B cell (primary cell): ENCODE data around the gene SLC4A8. TPM values are rescaled to one million over a fixed set of nuclear protein-coding genes. Genes with fewer than 3 reads are reported as not detected.

Experiments
- ATAC-seq: fragments of 200-7000 bp; cut with Tn5 transposase; one replicate; pipeline ENCODE4 v1.10.0; 2021; ENCODE audit warnings: low read depth, mild to moderate bottlenecking, moderate number of reproducible peaks, moderate library complexity
- CTCF ChIA-PET: fragments of 350-600 bp; sonication (Branson Sonifier 250); formaldehyde crosslinking; loops from one replicate; lab custom pipeline; 2021; ENCODE audit warnings: antibody characterized with exemption, inconsistent platforms; lab: Charles Lee
- POLR2A ChIA-PET: fragments of 350-600 bp; sonication (Branson Sonifier 250); formaldehyde crosslinking; loops from one replicate; lab custom pipeline; 2021; ENCODE audit warnings: antibody characterized with exemption; lab: Charles Lee
- DNase-seq: peaks from one replicate; pipeline ENCODE4 v3.0.0; 2013
- H2AFZ ChIP-seq: 2 replicates; pipeline ENCODE4 v1.6.1; 2012; ENCODE audit warnings: mild to moderate bottlenecking, low read depth, low read length; ENCODE audit not compliant: insufficient read depth, poor library complexity, severe bottlenecking
- H3K27ac ChIP-seq, 2 donors: 1 replicate in 1 of 2; 2 replicates in 1 of 2; pipeline ENCODE4 v1.5.1; 2012 to 2013; ENCODE audit warnings: low read length in 2 of 2, mild to moderate bottlenecking in 2 of 2, moderate library complexity in 1 of 2
- H3K27me3 ChIP-seq, 4 experiments: fragments of 200-600 bp in 1 of 4; sonication (generic) in 1 of 4; replicated peaks in 1 of 4; 1 replicate in 2 of 4; 2 replicates in 2 of 4; pipeline versions ENCODE4 v1.6.1 to v1.7.0; 2013 to 2016; ENCODE audit warnings: low read length in 3 of 4, mild to moderate bottlenecking in 2 of 4, mixed read lengths in 1 of 4, moderate library complexity in 1 of 4; ENCODE audit not compliant: insufficient read depth in 4 of 4, control insufficient read depth in 3 of 4; ENCODE audit errors: control extremely low read depth in 1 of 4
- H3K36me3 ChIP-seq, 2 experiments: replicated peaks in 1 of 2; 1 replicate in 1 of 2; 2 replicates in 1 of 2; pipeline versions ENCODE4 v1.6.1 to v1.7.1; 2013; ENCODE audit warnings: low read length in 1 of 2; ENCODE audit not compliant: insufficient read depth in 2 of 2, control insufficient read depth in 1 of 2; ENCODE audit errors: control extremely low read depth in 1 of 2, extremely low read depth in 1 of 2
- H3K4me1 ChIP-seq, 2 donors: fragments of 200-600 bp in 1 of 2; sonication (generic) in 1 of 2; 1 replicate in 1 of 2; 2 replicates in 1 of 2; pipeline versions ENCODE4 v1.5.1 to v1.6.1; 2013 to 2017; ENCODE audit warnings: low read length in 2 of 2; ENCODE audit not compliant: control insufficient read depth in 2 of 2, insufficient read depth in 2 of 2
- H3K4me2 ChIP-seq: replicated peaks from 2 replicates; pipeline ENCODE3; 2012; ENCODE audit warnings: mild to moderate bottlenecking, low read depth, low read length; ENCODE audit not compliant: poor library complexity, severe bottlenecking
- H3K4me3 ChIP-seq, 5 experiments: fragments of 200-600 bp in 1 of 5; sonication (generic) in 1 of 5; 1 replicate in 3 of 5; 2 replicates in 2 of 5; pipeline versions ENCODE4 v1.5.1 to v1.7.0; 2011 to 2016; ENCODE audit warnings: low read length in 4 of 5, mild to moderate bottlenecking in 4 of 5, low read depth in 2 of 5, control low read depth in 1 of 5, moderate library complexity in 1 of 5; ENCODE audit not compliant: insufficient read depth in 1 of 5; ENCODE audit errors: control extremely low read depth in 1 of 5, extremely low read depth in 1 of 5
- H3K79me2 ChIP-seq: fragments of 200-600 bp; sonication (generic); one replicate; pipeline ENCODE4 v1.6.0; 2016; ENCODE audit warnings: low read length; ENCODE audit not compliant: control insufficient read depth, insufficient read depth
- H3K9ac ChIP-seq: fragments of 200-600 bp; sonication (generic); 2 replicates; pipeline ENCODE4 v1.6.1; 2017; ENCODE audit warnings: mild to moderate bottlenecking, low read length, moderate library complexity
- H3K9me3 ChIP-seq, 3 donors: one replicate each; pipeline versions ENCODE4 v1.6.1 to v1.7.1; 2013; ENCODE audit warnings: low read length in 2 of 3; ENCODE audit not compliant: control insufficient read depth in 2 of 3, insufficient read depth in 1 of 3; ENCODE audit errors: control extremely low read depth in 1 of 3
- H4K20me1 ChIP-seq: 2 replicates; pipeline ENCODE4 v1.6.0; 2012; ENCODE audit warnings: mild to moderate bottlenecking, low read length; ENCODE audit not compliant: insufficient read depth, control insufficient read depth, poor library complexity, severe bottlenecking
- H3K27ac Mint-ChIP-seq: one replicate; pipeline ENCODE4 v1.8.0; 2021; ENCODE audit warnings: mixed read lengths
- H3K27me3 Mint-ChIP-seq: one replicate; pipeline ENCODE4 v1.8.0; 2021; ENCODE audit warnings: mixed read lengths
- H3K4me1 Mint-ChIP-seq: one replicate; pipeline ENCODE4 v1.8.0; 2021; ENCODE audit warnings: mixed read lengths
- H3K4me3 Mint-ChIP-seq: one replicate; pipeline ENCODE4 v1.8.0; 2021; ENCODE audit warnings: mixed read lengths
- H3K9me3 Mint-ChIP-seq: one replicate; pipeline ENCODE4 v1.8.0; 2022; ENCODE audit warnings: mixed read lengths; ENCODE audit not compliant: insufficient read depth
- CTCF ChIP-seq: fragments of 200-600 bp; IDR thresholded peaks from one replicate; pipeline ENCODE4 v1.8.0; 2022; ENCODE audit warnings: antibody characterized with exemption, mild to moderate bottlenecking
- EZH2 ChIP-seq: IDR thresholded peaks from 2 replicates; pipeline ENCODE4 v1.6.1; 2012; ENCODE audit warnings: borderline replicate concordance, low read depth, mild to moderate bottlenecking, moderate library complexity, low read length; ENCODE audit not compliant: insufficient read depth, poor library complexity, severe bottlenecking
- WGBS: methylation state at CpG from one replicate; pipeline ENCODE4 v1.1.5; 2013; ENCODE audit warnings: missing lambda C conversion rate; ENCODE audit not compliant: insufficient coverage; 5-methylcytosine and 5-hydroxymethylcytosine counted together
- intact Hi-C: fragments of 100-400 bp; cut with micrococcal nuclease; formaldehyde crosslinking; loops from one replicate; pipeline ENCODE4 v1.10.0; 2022
- polyA plus RNA-seq: library from polyadenylated mRNA; depleted of rRNA; stranded (reverse); fragments of >200 nt; gene quantifications from 2 replicates; pipeline ENCODE4 v1.2.3, GENCODE V29; 2012
- total RNA-seq, 2 donors: library from RNA; stranded (reverse); fragments of 120-200 nt in 1 of 2; gene quantifications; 1 replicate in 1 of 2; 2 replicates in 1 of 2; pipeline versions ENCODE4 v1.2.3 to v1.2.4, GENCODE V29; 2013 to 2022

SLC4A8 gene
- total and polyA plus RNA-seq, 2 donors (not counting 1 experiment from before 2014, with no cell fraction given), result 3.1 to 3.2 TPM

GRCh38 chr12:51449580-51450246, 25.1 kb downstream of the SLC4A8 start:
- Mint-ChIP-seq H3K4me1 (no peaks in the 10 kb centered on the region), H3K27ac (no peak overlapping the region), H3K27me3 (no peaks in the 10 kb centered on the region), H3K9me3 (no peaks in the 10 kb centered on the region), H3K4me3 (no peak overlapping the region)
- H3K4me1 ChIP-seq, result no peaks in the 10 kb centered on the region
- intact Hi-C loops, result no loop called here
- DNase-seq (no peak), ATAC-seq (no peak)
- H3K9ac ChIP-seq, result no peak overlapping the region
- ChIA-PET POLR2A (no interaction called here), CTCF (no interaction called here)
- no peak overlapping the region for H3K4me3 ChIP-seq
- H3K79me2 ChIP-seq, result no peaks in the 10 kb centered on the region
- H3K36me3 ChIP-seq, result no peaks in the 10 kb centered on the region
- no peak overlapping the region for H2AFZ ChIP-seq
- no peaks in the 10 kb centered on the region for H3K27me3 ChIP-seq
- TF ChIP-seq CTCF, result no peak
- TF ChIP-seq EZH2, result no peak
- no peak overlapping the region for H3K27ac ChIP-seq
- H3K4me2 ChIP-seq, result no peak overlapping the region
- 88% methylated on average over 1 of the region's 3 CpGs for WGBS
- H3K9me3 ChIP-seq, result no peaks in the 10 kb centered on the region
- H4K20me1 ChIP-seq, result no peaks in the 10 kb centered on the region

GRCh38 chr12:51450333-51450732, 25.7 kb downstream of the SLC4A8 start:
- Histone ChIP-seq H3K9ac (no peak overlapping the region), H3K36me3 (no peaks in the 10 kb centered on the region), H3K27me3 (no peaks in the 10 kb centered on the region), H3K4me3 (no peak overlapping the region), H3K4me2 (no peak overlapping the region), H4K20me1 (no peaks in the 10 kb centered on the region), H3K4me1 (no peaks in the 10 kb centered on the region), H3K27ac (no peak overlapping the region), H2AFZ (no peak overlapping the region), H3K9me3 (no peaks in the 10 kb centered on the region), H3K79me2 (no peaks in the 10 kb centered on the region)
- no peaks in the 10 kb centered on the region for H3K9me3 Mint-ChIP-seq
- no peak for TF ChIP-seq CTCF
- no peak for TF ChIP-seq EZH2
- DNase-seq (no peak), ATAC-seq (no peak)
- 86% methylated on average over 1 of the region's 1 CpG for WGBS
- POLR2A ChIA-PET, result no interaction called here
- intact Hi-C loops, result no loop called here
- H3K27ac Mint-ChIP-seq, result no peak overlapping the region
- no peaks in the 10 kb centered on the region for H3K27me3 Mint-ChIP-seq
- no peaks in the 10 kb centered on the region for H3K4me1 Mint-ChIP-seq
- CTCF ChIA-PET, result no interaction called here
- no peak overlapping the region for H3K4me3 Mint-ChIP-seq
